ENCODE data around the gene AOX1.
A peak's percentile ranks its signal among the peaks of the same experiment; 100 is the strongest.

The AOX1 gene

DNA sequence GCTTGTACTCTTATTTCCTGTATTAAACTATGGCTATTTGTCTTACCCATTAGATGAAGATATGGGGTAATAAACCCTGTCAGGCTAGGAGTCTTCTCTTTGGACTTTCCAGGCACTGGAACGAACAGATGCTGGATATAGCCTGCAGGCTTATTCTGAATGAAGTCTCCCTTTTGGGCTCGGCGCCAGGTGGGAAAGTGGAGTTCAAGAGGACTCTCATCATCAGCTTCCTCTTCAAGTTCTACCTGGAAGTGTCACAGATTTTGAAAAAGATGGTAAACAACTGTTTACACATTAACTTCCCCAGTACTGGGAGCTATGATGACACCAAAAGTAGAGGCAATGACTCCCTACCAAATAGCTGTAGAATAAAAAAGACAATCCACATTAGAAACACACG is 27.9 kb downstream of the AOX1 start:
- Histone ChIP-seq H3K27me3 (ENCODE audit: insufficient read depth, poor library complexity, severe bottlenecking) (no peaks in the 10 kb centered on the region), H3K27ac (replicated peaks) (no peak overlapping the region), H3K4me3 (replicated peaks; ENCODE audit: insufficient read depth, low read length) (no peak overlapping the region)
- TF ChIP-seq, protein P1, sequence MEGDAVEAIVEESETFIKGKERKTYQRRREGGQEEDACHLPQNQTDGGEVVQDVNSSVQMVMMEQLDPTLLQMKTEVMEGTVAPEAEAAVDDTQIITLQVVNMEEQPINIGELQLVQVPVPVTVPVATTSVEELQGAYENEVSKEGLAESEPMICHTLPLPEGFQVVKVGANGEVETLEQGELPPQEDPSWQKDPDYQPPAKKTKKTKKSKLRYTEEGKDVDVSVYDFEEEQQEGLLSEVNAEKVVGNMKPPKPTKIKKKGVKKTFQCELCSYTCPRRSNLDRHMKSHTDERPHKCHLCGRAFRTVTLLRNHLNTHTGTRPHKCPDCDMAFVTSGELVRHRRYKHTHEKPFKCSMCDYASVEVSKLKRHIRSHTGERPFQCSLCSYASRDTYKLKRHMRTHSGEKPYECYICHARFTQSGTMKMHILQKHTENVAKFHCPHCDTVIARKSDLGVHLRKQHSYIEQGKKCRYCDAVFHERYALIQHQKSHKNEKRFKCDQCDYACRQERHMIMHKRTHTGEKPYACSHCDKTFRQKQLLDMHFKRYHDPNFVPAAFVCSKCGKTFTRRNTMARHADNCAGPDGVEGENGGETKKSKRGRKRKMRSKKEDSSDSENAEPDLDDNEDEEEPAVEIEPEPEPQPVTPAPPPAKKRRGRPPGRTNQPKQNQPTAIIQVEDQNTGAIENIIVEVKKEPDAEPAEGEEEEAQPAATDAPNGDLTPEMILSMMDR (IDR thresholded peaks at IDR 0.05; ENCODE audit: insufficient read depth, low read length) = no peak
- no peak for TF ChIP-seq POLR2AphosphoS5 (IDR thresholded peaks at IDR 0.05; ENCODE audit: low read depth)
- TF ChIP-seq, protein P2, sequence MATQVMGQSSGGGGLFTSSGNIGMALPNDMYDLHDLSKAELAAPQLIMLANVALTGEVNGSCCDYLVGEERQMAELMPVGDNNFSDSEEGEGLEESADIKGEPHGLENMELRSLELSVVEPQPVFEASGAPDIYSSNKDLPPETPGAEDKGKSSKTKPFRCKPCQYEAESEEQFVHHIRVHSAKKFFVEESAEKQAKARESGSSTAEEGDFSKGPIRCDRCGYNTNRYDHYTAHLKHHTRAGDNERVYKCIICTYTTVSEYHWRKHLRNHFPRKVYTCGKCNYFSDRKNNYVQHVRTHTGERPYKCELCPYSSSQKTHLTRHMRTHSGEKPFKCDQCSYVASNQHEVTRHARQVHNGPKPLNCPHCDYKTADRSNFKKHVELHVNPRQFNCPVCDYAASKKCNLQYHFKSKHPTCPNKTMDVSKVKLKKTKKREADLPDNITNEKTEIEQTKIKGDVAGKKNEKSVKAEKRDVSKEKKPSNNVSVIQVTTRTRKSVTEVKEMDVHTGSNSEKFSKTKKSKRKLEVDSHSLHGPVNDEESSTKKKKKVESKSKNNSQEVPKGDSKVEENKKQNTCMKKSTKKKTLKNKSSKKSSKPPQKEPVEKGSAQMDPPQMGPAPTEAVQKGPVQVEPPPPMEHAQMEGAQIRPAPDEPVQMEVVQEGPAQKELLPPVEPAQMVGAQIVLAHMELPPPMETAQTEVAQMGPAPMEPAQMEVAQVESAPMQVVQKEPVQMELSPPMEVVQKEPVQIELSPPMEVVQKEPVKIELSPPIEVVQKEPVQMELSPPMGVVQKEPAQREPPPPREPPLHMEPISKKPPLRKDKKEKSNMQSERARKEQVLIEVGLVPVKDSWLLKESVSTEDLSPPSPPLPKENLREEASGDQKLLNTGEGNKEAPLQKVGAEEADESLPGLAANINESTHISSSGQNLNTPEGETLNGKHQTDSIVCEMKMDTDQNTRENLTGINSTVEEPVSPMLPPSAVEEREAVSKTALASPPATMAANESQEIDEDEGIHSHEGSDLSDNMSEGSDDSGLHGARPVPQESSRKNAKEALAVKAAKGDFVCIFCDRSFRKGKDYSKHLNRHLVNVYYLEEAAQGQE (IDR thresholded peaks at IDR 0.05; ENCODE audit: insufficient replicate concordance, low read depth) = no peak
- no peak for TF ChIP-seq GABPA (IDR thresholded peaks at IDR 0.05; ENCODE audit: low read depth)
- no peak for TF ChIP-seq SPI1 (IDR thresholded peaks at IDR 0.05; ENCODE audit: borderline replicate concordance, low read depth)
- no peak for DNase-seq (ENCODE audit: low read depth in 1 of 2, low spot score in 1 of 2)

DNA sequence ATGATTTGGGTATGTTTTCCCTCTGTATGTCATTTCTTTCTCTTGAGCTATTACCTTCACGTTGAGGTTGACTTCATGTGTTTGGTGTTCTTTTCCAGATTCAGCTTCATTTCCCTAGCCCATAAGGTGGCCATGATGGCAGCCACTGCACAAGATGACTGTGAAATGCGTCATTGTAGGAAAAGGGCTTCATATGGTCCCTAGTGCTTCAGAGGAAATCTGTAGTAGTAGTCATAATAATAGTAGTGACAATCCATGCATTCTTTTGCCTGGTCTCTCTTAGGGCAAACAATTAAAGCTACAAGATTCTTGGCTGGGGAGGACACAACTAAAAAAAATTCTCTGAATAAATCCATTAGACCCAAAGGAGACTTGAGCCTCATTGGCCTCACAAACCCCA is 28.4 kb downstream of the AOX1 start:
- no peaks in the 10 kb centered on the region for H3K27me3 ChIP-seq (ENCODE audit: insufficient read depth, poor library complexity, severe bottlenecking)
- no peak overlapping the region for H3K4me3 ChIP-seq (replicated peaks; ENCODE audit: insufficient read depth, low read length)
- H3K27ac ChIP-seq (replicated peaks) = no peak overlapping the region
- DNase-seq (ENCODE audit: low read depth in 1 of 2, low spot score in 1 of 2) = no peak
- TF ChIP-seq SPI1 (IDR thresholded peaks at IDR 0.05; ENCODE audit: borderline replicate concordance, low read depth) (no peak), POLR2AphosphoS5 (IDR thresholded peaks at IDR 0.05; ENCODE audit: low read depth) (no peak), GABPA (IDR thresholded peaks at IDR 0.05; ENCODE audit: low read depth) (no peak)
- TF ChIP-seq, protein P1 (IDR thresholded peaks at IDR 0.05; ENCODE audit: insufficient read depth, low read length) = no peak
- TF ChIP-seq, protein P2 (IDR thresholded peaks at IDR 0.05; ENCODE audit: insufficient replicate concordance, low read depth) = no peak

DNA sequence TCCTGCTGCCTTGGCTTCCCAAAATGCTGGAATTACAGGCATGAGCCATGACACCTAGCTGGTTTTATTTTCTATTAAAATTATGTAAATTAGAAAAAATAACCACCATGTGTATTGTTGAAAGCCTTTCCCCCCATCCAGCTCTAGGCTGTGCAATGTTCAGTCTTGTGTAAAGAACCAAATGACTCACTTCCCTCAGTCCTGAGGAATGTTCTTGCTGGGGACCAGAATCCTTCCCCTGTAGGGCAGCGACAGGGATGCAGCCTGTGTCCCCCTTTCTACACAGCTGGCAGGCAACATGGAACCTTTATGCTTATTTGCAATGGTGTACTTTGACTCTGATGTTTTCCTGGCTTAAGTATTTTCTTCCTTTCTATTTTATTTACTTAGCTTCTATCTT is 29.4 kb downstream of the AOX1 start:
- peak; percentile 8 to 21 for DNase-seq (ENCODE audit: low read depth in 1 of 2, low spot score in 1 of 2)

More for the DNA sequence above, 29.4 kb downstream of the AOX1 start:
- TF ChIP-seq GABPA (IDR thresholded peaks at IDR 0.05; ENCODE audit: low read depth) (no peak), SPI1 (IDR thresholded peaks at IDR 0.05; ENCODE audit: borderline replicate concordance, low read depth) (no peak), POLR2AphosphoS5 (IDR thresholded peaks at IDR 0.05; ENCODE audit: low read depth) (no peak)
- TF ChIP-seq, protein P2 (IDR thresholded peaks at IDR 0.05; ENCODE audit: insufficient replicate concordance, low read depth) = no peak
- TF ChIP-seq, protein P1 (IDR thresholded peaks at IDR 0.05; ENCODE audit: insufficient read depth, low read length) = no peak
- no peaks in the 10 kb centered on the region for H3K27me3 ChIP-seq (ENCODE audit: insufficient read depth, poor library complexity, severe bottlenecking)
- H3K4me3 ChIP-seq (replicated peaks; ENCODE audit: insufficient read depth, low read length) = no peak overlapping the region
- H3K27ac ChIP-seq (replicated peaks) = no peak overlapping the region
